Endothelial cell of umbilical vein (primary cell): ENCODE measurements around the gene ITSN1.

Experiments used
- EZH2 ChIP-seq: IDR thresholded peaks from 2 replicates; pipeline ENCODE4 v1.6.1; 2012; ENCODE audit warnings: borderline replicate concordance, low read depth, mild to moderate bottlenecking, moderate library complexity, low read length, inconsistent platforms; ENCODE audit not compliant: severe bottlenecking
- POLR2A ChIP-seq: IDR thresholded peaks from 2 replicates; pipeline ENCODE4 v1.6.1; 2012; ENCODE audit warnings: low read depth, mild to moderate bottlenecking, control low read depth, low read length
- POLR2AphosphoS5 ChIP-seq: IDR thresholded peaks from 2 replicates; pipeline ENCODE4 v1.6.1; 2012; ENCODE audit warnings: low read depth, mild to moderate bottlenecking, control low read depth, low read length, moderate library complexity; ENCODE audit not compliant: insufficient read depth
- TF ChIP-seq, protein P1 (sequence below), 2 donors: IDR thresholded peaks; 1 replicate in 1 of 2; 2 replicates in 1 of 2; pipeline ENCODE4 v1.5.1; 2011; ENCODE audit warnings: low read length in 2 of 2, mild to moderate bottlenecking in 2 of 2, moderate library complexity in 2 of 2, control low read depth in 1 of 2, inconsistent platforms in 1 of 2, low read depth in 1 of 2; ENCODE audit not compliant: insufficient read depth in 1 of 2; ENCODE audit errors: extremely low read depth in 1 of 2
- TF ChIP-seq, protein P2 (sequence below): IDR thresholded peaks from 2 replicates; pipeline ENCODE4 v1.6.1; 2011; ENCODE audit not compliant: insufficient read depth, insufficient read length

DNA sequence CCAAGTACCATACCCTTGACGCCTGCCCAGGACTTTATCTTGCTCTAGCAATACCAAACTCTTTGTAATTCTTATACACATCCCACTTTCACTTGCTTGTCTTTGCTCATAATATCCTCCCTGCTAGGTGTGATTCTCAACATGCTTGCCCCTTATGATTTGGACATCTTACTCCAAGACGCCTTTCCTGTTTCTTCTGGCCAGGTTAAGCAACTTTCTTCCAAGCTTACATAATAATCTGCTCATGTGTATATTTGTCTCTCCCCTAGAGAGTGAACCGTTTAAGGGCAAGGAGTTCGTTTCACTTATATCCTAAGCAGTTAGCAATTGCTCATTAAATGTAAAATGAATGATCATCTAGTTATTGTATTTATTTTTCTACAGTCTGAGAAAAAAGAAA, 22.6 kb upstream of the ITSN1 start:
- no peak for TF ChIP-seq POLR2AphosphoS5
- no peak for TF ChIP-seq EZH2
- TF ChIP-seq, protein P1, sequence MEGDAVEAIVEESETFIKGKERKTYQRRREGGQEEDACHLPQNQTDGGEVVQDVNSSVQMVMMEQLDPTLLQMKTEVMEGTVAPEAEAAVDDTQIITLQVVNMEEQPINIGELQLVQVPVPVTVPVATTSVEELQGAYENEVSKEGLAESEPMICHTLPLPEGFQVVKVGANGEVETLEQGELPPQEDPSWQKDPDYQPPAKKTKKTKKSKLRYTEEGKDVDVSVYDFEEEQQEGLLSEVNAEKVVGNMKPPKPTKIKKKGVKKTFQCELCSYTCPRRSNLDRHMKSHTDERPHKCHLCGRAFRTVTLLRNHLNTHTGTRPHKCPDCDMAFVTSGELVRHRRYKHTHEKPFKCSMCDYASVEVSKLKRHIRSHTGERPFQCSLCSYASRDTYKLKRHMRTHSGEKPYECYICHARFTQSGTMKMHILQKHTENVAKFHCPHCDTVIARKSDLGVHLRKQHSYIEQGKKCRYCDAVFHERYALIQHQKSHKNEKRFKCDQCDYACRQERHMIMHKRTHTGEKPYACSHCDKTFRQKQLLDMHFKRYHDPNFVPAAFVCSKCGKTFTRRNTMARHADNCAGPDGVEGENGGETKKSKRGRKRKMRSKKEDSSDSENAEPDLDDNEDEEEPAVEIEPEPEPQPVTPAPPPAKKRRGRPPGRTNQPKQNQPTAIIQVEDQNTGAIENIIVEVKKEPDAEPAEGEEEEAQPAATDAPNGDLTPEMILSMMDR (IDR thresholded peaks at IDR 0.05; ENCODE audit: extremely low read depth in 1 of 2, insufficient read depth in 1 of 2, low read depth in 1 of 2, low read length in 2 of 2), result no peak
- TF ChIP-seq POLR2A, result no peak
- TF ChIP-seq, protein P2, sequence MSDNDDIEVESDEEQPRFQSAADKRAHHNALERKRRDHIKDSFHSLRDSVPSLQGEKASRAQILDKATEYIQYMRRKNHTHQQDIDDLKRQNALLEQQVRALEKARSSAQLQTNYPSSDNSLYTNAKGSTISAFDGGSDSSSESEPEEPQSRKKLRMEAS, result no peak
